Keratinocyte (primary cell): ENCODE data around the gene ARL6. TPM values are rescaled to one million over a fixed set of nuclear protein-coding genes. Genes with fewer than 3 reads are reported as not detected.

ENCODE experiments used
- DNase-seq: peaks from one replicate; pipeline ENCODE4 v3.0.0-alpha.2; 2011; ENCODE audit warnings: low read depth, missing footprints, low spot score
- FAIRE-seq: peaks from 2 replicates; lab custom pipeline; 2011; peaks lifted over from hg19 to GRCh38; lab: Jason Lieb, UNC
- H2AFZ ChIP-seq: 2 replicates; pipeline ENCODE4 v1.6.0; 2012; ENCODE audit warnings: low read length, control low read depth, inconsistent platforms; ENCODE audit not compliant: control insufficient read depth
- H3K27ac ChIP-seq: 2 replicates; pipeline ENCODE4 v1.5.1; 2011; ENCODE audit warnings: low read length; ENCODE audit not compliant: control insufficient read depth, insufficient read depth
- H3K27me3 ChIP-seq: 3 replicates; pipeline ENCODE4 v1.6.0; 2011; ENCODE audit warnings: low read length; ENCODE audit not compliant: control insufficient read depth, insufficient read depth; ENCODE audit errors: extremely low read depth
- H3K36me3 ChIP-seq, 2 experiments: 2 replicates in 1 of 2; 3 replicates in 1 of 2; pipeline ENCODE4 v1.5.1; 2011; ENCODE audit warnings: low read length in 2 of 2, mild to moderate bottlenecking in 1 of 2; ENCODE audit not compliant: control insufficient read depth in 2 of 2, insufficient read depth in 2 of 2; ENCODE audit errors: extremely low read depth in 1 of 2
- H3K4me1 ChIP-seq: 3 replicates; pipeline ENCODE4 v1.5.1; 2011; ENCODE audit warnings: low read length; ENCODE audit not compliant: control insufficient read depth, insufficient read depth; ENCODE audit errors: extremely low read depth
- H3K4me2 ChIP-seq: 3 replicates; pipeline ENCODE4 v1.6.0; 2011; ENCODE audit warnings: low read depth, low read length; ENCODE audit not compliant: control insufficient read depth, insufficient read depth; ENCODE audit errors: extremely low read depth
- H3K4me3 ChIP-seq, 3 experiments: fragments of 200-600 bp in 1 of 3; sonication (generic) in 1 of 3; 2 replicates in 2 of 3; 3 replicates in 1 of 3; pipeline ENCODE4 v1.5.1; 2011 to 2016; ENCODE audit warnings: low read length in 3 of 3, mild to moderate bottlenecking in 3 of 3, control low read depth in 2 of 3, inconsistent platforms in 1 of 3, low read depth in 1 of 3, mixed read lengths in 1 of 3, mixed run types in 1 of 3, moderate library complexity in 1 of 3; ENCODE audit not compliant: control insufficient read depth in 2 of 3, insufficient read depth in 2 of 3; ENCODE audit errors: extremely low read depth in 1 of 3
- H3K79me2 ChIP-seq: 2 replicates; pipeline ENCODE4 v1.6.0; 2012; ENCODE audit warnings: low read length; ENCODE audit not compliant: control insufficient read depth, insufficient read depth
- H3K9ac ChIP-seq: 3 replicates; pipeline ENCODE4 v1.6.0; 2011; ENCODE audit warnings: low read length; ENCODE audit not compliant: control insufficient read depth, insufficient read depth; ENCODE audit errors: extremely low read depth
- H3K9me1 ChIP-seq: 3 replicates; pipeline ENCODE4 v1.6.0; 2011; ENCODE audit warnings: low read length; ENCODE audit not compliant: control insufficient read depth, insufficient read depth; ENCODE audit errors: extremely low read depth
- H3K9me3 ChIP-seq: 2 replicates; pipeline ENCODE4 v1.5.1; 2012; ENCODE audit warnings: low read depth, low read length; ENCODE audit not compliant: control insufficient read depth
- H4K20me1 ChIP-seq: 3 replicates; pipeline ENCODE4 v1.6.0; 2011; ENCODE audit warnings: low read length; ENCODE audit not compliant: control insufficient read depth, insufficient read depth; ENCODE audit errors: extremely low read depth
- EZH2 ChIP-seq: IDR thresholded peaks from one replicate; pipeline ENCODE4 v1.6.1; 2012; ENCODE audit warnings: inconsistent platforms, mild to moderate bottlenecking, low read length, moderate library complexity
- dilution Hi-C: fragments of 300-500 bp; cut with MboI; formaldehyde crosslinking; loops from one replicate; pipeline ENCODE4 v1.7.0; 2020; ENCODE audit warnings: low sequenced_read_pairs; ENCODE audit not compliant: extremely low pct_ligation_motif_present
- polyA plus RNA-seq, 5 experiments: library from polyadenylated mRNA; depleted of rRNA in 3 of 5; stranded (reverse) in 3 of 5; stranded (forward) in 1 of 5; unstranded in 1 of 5; fragments of >200 nt; gene quantifications; 1 replicate in 1 of 5; 2 replicates in 3 of 5; 3 replicates in 1 of 5; pipeline versions ENCODE4 v1.2.1 to v1.2.3, GENCODE V29; 2011 to 2012; ENCODE audit warnings: missing spikeins in 2 of 5, low read depth in 1 of 5, low replicate concordance in 1 of 5
- TF ChIP-seq, protein P1 (sequence below), 3 experiments: IDR thresholded peaks in 1 of 3; conservative IDR thresholded peaks in 1 of 3; optimal IDR thresholded peaks in 1 of 3; 2 replicates in 2 of 3; 3 replicates in 1 of 3; pipeline versions ENCODE3 to v1.5.1; 2011; ENCODE audit warnings: low read length in 3 of 3, mild to moderate bottlenecking in 3 of 3, moderate library complexity in 2 of 3, control low read depth in 1 of 3, inconsistent platforms in 1 of 3; ENCODE audit not compliant: insufficient read depth in 2 of 3; ENCODE audit errors: extremely low read depth in 1 of 3

The ARL6 gene
- polyA plus RNA-seq, 1 donor (not counting 4 experiments of a cell fraction or from before 2014, with no cell fraction given) = 8.3 TPM

GRCh38 chr3:97736928-97737327 is 27.6 kb upstream of the ARL6 start:
- H3K27ac ChIP-seq = no peak overlapping the region
- no peak for FAIRE-seq
- H4K20me1 ChIP-seq = no peaks in the 10 kb centered on the region
- no peaks in the 10 kb centered on the region for H3K4me1 ChIP-seq
- DNase-seq = no peak
- H3K9ac ChIP-seq = no peak overlapping the region
- H3K36me3 ChIP-seq = no peaks in the 10 kb centered on the region
- no peak overlapping the region for H3K4me2 ChIP-seq
- TF ChIP-seq, protein P1, sequence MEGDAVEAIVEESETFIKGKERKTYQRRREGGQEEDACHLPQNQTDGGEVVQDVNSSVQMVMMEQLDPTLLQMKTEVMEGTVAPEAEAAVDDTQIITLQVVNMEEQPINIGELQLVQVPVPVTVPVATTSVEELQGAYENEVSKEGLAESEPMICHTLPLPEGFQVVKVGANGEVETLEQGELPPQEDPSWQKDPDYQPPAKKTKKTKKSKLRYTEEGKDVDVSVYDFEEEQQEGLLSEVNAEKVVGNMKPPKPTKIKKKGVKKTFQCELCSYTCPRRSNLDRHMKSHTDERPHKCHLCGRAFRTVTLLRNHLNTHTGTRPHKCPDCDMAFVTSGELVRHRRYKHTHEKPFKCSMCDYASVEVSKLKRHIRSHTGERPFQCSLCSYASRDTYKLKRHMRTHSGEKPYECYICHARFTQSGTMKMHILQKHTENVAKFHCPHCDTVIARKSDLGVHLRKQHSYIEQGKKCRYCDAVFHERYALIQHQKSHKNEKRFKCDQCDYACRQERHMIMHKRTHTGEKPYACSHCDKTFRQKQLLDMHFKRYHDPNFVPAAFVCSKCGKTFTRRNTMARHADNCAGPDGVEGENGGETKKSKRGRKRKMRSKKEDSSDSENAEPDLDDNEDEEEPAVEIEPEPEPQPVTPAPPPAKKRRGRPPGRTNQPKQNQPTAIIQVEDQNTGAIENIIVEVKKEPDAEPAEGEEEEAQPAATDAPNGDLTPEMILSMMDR (optimal IDR thresholded peaks at IDR 0.05 in 1 of 3, IDR thresholded peaks at IDR 0.05 in 1 of 3, conservative IDR thresholded peaks at IDR 0.05 in 1 of 3; ENCODE audit: extremely low read depth in 1 of 3, insufficient read depth in 2 of 3, low read length in 3 of 3) = no peak
- no peak for TF ChIP-seq EZH2
- H3K79me2 ChIP-seq = no peaks in the 10 kb centered on the region
- no peaks in the 10 kb centered on the region for H3K9me3 ChIP-seq
- no peak overlapping the region for H2AFZ ChIP-seq
- H3K9me1 ChIP-seq = no peaks in the 10 kb centered on the region
- dilution Hi-C loops = no loop called here
- H3K4me3 ChIP-seq = no peak overlapping the region
- no peaks in the 10 kb centered on the region for H3K27me3 ChIP-seq

DNA sequence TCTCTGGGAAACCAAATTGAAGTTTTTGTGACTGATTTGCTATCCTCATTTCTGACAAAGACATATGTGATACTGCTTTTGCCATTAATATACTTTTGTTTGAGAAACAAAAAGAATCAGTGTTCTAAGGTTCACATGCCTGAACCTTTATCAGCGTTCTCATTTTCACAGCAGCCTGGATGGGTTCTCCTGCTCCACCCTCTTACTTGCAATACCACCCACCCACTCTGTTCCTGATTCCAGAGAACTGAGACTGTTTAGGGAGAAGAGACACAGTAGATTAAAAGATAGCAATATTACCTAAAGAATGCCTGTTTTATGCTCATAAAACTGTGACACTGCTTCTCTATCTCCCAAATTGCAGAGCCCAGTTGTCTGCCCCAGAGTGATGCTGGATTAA is 25.8 kb upstream of the ARL6 start:
- Histone ChIP-seq H3K27ac (no peak overlapping the region), H3K79me2 (no peaks in the 10 kb centered on the region), H4K20me1 (no peaks in the 10 kb centered on the region), H3K9ac (no peak overlapping the region), H3K4me2 (no peak overlapping the region), H3K4me3 (no peak overlapping the region), H3K9me3 (no peaks in the 10 kb centered on the region), H3K4me1 (no peaks in the 10 kb centered on the region), H3K9me1 (no peaks in the 10 kb centered on the region), H3K27me3 (no peaks in the 10 kb centered on the region), H2AFZ (no peak overlapping the region), H3K36me3 (no peaks in the 10 kb centered on the region)
- DNase-seq (no peak), FAIRE-seq (no peak)
- dilution Hi-C loops = no loop called here
- no peak for TF ChIP-seq EZH2
- TF ChIP-seq, protein P1 (optimal IDR thresholded peaks at IDR 0.05 in 1 of 3, IDR thresholded peaks at IDR 0.05 in 1 of 3, conservative IDR thresholded peaks at IDR 0.05 in 1 of 3; ENCODE audit: extremely low read depth in 1 of 3, insufficient read depth in 2 of 3, low read length in 3 of 3) = no peak
